ENCODE measurements around the gene AQP3. TPM values are rescaled to one million over a fixed set of nuclear protein-coding genes. Genes with fewer than 3 reads are reported as not detected.

Gene AQP3
- total and polyA plus RNA-seq, 2 donors (not counting 1 experiment from before 2014, with no cell fraction given), result 3.2 to 16.2 TPM

DNA sequence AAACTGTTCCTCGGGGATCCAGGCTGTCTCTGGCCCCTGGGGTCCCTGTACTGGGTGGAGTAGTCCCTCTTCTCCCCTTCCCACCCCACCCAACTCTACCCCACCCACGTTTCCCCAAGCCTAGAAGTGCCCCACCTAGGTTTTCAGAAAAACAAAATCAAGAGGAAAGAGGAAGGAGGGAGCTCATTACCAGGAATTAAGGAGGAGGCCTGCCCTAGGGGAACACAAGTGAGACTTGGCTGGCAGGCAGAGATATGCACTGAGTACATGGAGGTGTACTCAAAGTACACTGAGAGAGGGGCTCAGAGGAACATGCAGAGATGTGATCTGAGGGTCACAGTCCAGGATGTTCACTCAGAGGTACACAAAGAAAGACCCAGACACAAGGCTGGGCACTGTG is 10.2 kb downstream of the AQP3 start:
- DNase-seq (ENCODE audit: low read depth in 2 of 2), result no peak
- Histone ChIP-seq H3K27ac (ENCODE audit: insufficient read depth, low read length) (no peak overlapping the region), H3K4me3 (replicated peaks in 1 of 4; ENCODE audit: control extremely low read depth in 1 of 4, insufficient read depth in 1 of 4, low read depth in 3 of 4, low read length in 4 of 4) (no peak overlapping the region)

GRCh38 chr9:33436445-33436844 is 10.9 kb downstream of the AQP3 start:
- Histone ChIP-seq H2AFZ (ENCODE audit: low read length) (no peak overlapping the region), H3K4me1 (ENCODE audit: control insufficient read depth, extremely low read depth, insufficient read depth, low read length) (no peaks in the 10 kb centered on the region), H3K27me3 (ENCODE audit: control insufficient read depth, insufficient read depth, low read length) (peaks cover 30% of the 10 kb centered on the region), H3K27ac (ENCODE audit: insufficient read depth, low read length) (no peak overlapping the region), H3K79me2 (ENCODE audit: control insufficient read depth, insufficient read depth, low read length) (no peaks in the 10 kb centered on the region), H3K9me3 (ENCODE audit: control insufficient read depth, insufficient read depth, low read depth, low read length) (no peaks in the 10 kb centered on the region), H3K4me3 (replicated peaks in 1 of 4; ENCODE audit: control extremely low read depth in 1 of 4, insufficient read depth in 1 of 4, low read depth in 3 of 4, low read length in 4 of 4) (no peak overlapping the region), H3K9ac (ENCODE audit: insufficient read depth, low read length) (no peak overlapping the region), H4K20me1 (ENCODE audit: control insufficient read depth, extremely low read depth, insufficient read depth, low read length) (no peaks in the 10 kb centered on the region), H3K4me2 (ENCODE audit: extremely low read depth, insufficient read depth, low read length) (no peak overlapping the region), H3K36me3 (ENCODE audit: control insufficient read depth, insufficient read depth, low read length) (no peaks in the 10 kb centered on the region)
- DNase-seq (ENCODE audit: low read depth in 2 of 2), result no peak
- TF ChIP-seq, protein P1, sequence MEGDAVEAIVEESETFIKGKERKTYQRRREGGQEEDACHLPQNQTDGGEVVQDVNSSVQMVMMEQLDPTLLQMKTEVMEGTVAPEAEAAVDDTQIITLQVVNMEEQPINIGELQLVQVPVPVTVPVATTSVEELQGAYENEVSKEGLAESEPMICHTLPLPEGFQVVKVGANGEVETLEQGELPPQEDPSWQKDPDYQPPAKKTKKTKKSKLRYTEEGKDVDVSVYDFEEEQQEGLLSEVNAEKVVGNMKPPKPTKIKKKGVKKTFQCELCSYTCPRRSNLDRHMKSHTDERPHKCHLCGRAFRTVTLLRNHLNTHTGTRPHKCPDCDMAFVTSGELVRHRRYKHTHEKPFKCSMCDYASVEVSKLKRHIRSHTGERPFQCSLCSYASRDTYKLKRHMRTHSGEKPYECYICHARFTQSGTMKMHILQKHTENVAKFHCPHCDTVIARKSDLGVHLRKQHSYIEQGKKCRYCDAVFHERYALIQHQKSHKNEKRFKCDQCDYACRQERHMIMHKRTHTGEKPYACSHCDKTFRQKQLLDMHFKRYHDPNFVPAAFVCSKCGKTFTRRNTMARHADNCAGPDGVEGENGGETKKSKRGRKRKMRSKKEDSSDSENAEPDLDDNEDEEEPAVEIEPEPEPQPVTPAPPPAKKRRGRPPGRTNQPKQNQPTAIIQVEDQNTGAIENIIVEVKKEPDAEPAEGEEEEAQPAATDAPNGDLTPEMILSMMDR (conservative IDR thresholded peaks at IDR 0.05 in 1 of 2, IDR thresholded peaks at IDR 0.05 in 1 of 2; ENCODE audit: low read depth in 1 of 2, low read length in 2 of 2), result no peak
- no peak for TF ChIP-seq EZH2 (IDR thresholded peaks at IDR 0.05; ENCODE audit: low read length, missing control alignments)

More for the DNA sequence above, 10.2 kb downstream of the AQP3 start:
- Histone ChIP-seq H3K4me1 (ENCODE audit: control insufficient read depth, extremely low read depth, insufficient read depth, low read length) (no peaks in the 10 kb centered on the region), H3K27me3 (ENCODE audit: control insufficient read depth, insufficient read depth, low read length) (peaks cover 30% of the 10 kb centered on the region), H3K4me2 (ENCODE audit: extremely low read depth, insufficient read depth, low read length) (no peak overlapping the region), H4K20me1 (ENCODE audit: control insufficient read depth, extremely low read depth, insufficient read depth, low read length) (no peaks in the 10 kb centered on the region), H2AFZ (ENCODE audit: low read length) (no peak overlapping the region), H3K9me3 (ENCODE audit: control insufficient read depth, insufficient read depth, low read depth, low read length) (no peaks in the 10 kb centered on the region), H3K9ac (ENCODE audit: insufficient read depth, low read length) (no peak overlapping the region), H3K79me2 (ENCODE audit: control insufficient read depth, insufficient read depth, low read length) (no peaks in the 10 kb centered on the region), H3K36me3 (ENCODE audit: control insufficient read depth, insufficient read depth, low read length) (no peaks in the 10 kb centered on the region)
- no peak for TF ChIP-seq EZH2 (IDR thresholded peaks at IDR 0.05; ENCODE audit: low read length, missing control alignments)
- TF ChIP-seq, protein P1 (conservative IDR thresholded peaks at IDR 0.05 in 1 of 2, IDR thresholded peaks at IDR 0.05 in 1 of 2; ENCODE audit: low read depth in 1 of 2, low read length in 2 of 2), result no peak

DNA sequence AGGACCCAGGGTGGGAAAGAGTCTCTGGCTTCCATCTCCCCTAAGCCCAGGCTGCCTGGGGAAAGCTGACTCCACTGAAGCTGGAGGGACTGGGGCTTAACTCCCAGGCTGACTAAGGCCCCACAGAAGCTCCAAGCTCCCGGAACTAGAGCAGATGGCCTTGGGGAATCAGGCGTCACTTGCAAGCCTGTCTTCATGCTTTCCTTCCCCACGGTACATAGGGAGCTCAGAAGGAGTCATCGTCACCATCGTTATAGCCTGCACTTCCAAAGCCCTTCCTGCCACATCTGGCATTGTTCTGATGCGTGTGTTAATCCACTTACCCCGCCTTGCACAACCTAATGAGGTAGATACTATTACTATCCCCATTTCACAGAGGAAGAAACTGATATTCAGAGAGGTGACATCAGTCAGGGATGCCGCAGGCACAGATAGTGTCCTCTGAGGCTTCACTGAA is 11.5 kb downstream of the AQP3 start:
- no peak for TF ChIP-seq EZH2 (IDR thresholded peaks at IDR 0.05; ENCODE audit: low read length, missing control alignments)
- TF ChIP-seq, protein P1 (conservative IDR thresholded peaks at IDR 0.05 in 1 of 2, IDR thresholded peaks at IDR 0.05 in 1 of 2; ENCODE audit: low read depth in 1 of 2, low read length in 2 of 2), result no peak
- H3K36me3 ChIP-seq (ENCODE audit: control insufficient read depth, insufficient read depth, low read length), result no peaks in the 10 kb centered on the region
- DNase-seq (ENCODE audit: low read depth in 2 of 2), result no peak
- H3K9me3 ChIP-seq (ENCODE audit: control insufficient read depth, insufficient read depth, low read depth, low read length), result no peaks in the 10 kb centered on the region
- no peak overlapping the region for H3K27ac ChIP-seq (ENCODE audit: insufficient read depth, low read length)
- no peak overlapping the region for H3K9ac ChIP-seq (ENCODE audit: insufficient read depth, low read length)
- no peak overlapping the region for H3K4me3 ChIP-seq (replicated peaks in 1 of 4; ENCODE audit: control extremely low read depth in 1 of 4, insufficient read depth in 1 of 4, low read depth in 3 of 4, low read length in 4 of 4)
- no peaks in the 10 kb centered on the region for H4K20me1 ChIP-seq (ENCODE audit: control insufficient read depth, extremely low read depth, insufficient read depth, low read length)
- no peaks in the 10 kb centered on the region for H3K79me2 ChIP-seq (ENCODE audit: control insufficient read depth, insufficient read depth, low read length)
- no peaks in the 10 kb centered on the region for H3K4me1 ChIP-seq (ENCODE audit: control insufficient read depth, extremely low read depth, insufficient read depth, low read length)
- H3K27me3 ChIP-seq (ENCODE audit: control insufficient read depth, insufficient read depth, low read length), result peaks cover 30% of the 10 kb centered on the region
- no peak overlapping the region for H3K4me2 ChIP-seq (ENCODE audit: extremely low read depth, insufficient read depth, low read length)
- no peak overlapping the region for H2AFZ ChIP-seq (ENCODE audit: low read length)
